CD4-positive, alpha-beta T cell (primary cell): ENCODE data around the gene C4orf51. TPM values are rescaled to one million over a fixed set of nuclear protein-coding genes. Genes with fewer than 3 reads are reported as not detected.

ENCODE experiments used
- ATAC-seq: fragments of 200-7000 bp; cut with Tn5 transposase; one replicate; pipeline ENCODE4 v1.10.0; 2022; ENCODE audit warnings: mild to moderate bottlenecking; ENCODE audit not compliant: poor library complexity
- CTCF ChIA-PET: fragments of 350-600 bp; sonication (Branson Sonifier 250); formaldehyde crosslinking; loops from one replicate; lab custom pipeline; 2021; ENCODE audit warnings: antibody characterized with exemption, inconsistent platforms; lab: Charles Lee
- POLR2A ChIA-PET: fragments of 350-600 bp; sonication (Branson Sonifier 250); formaldehyde crosslinking; loops from one replicate; lab custom pipeline; 2021; ENCODE audit warnings: antibody characterized with exemption, inconsistent platforms; lab: Charles Lee
- DNase-seq, 14 experiments: peaks; one replicate each; pipeline ENCODE4 v3.0.0-alpha.2; 2013 to 2020; ENCODE audit warnings: mixed read lengths in 2 of 14
- H3K27ac ChIP-seq, 2 donors: one replicate each; pipeline versions ENCODE4 v1.5.1 to v1.7.0; 2013; ENCODE audit warnings: low read length in 2 of 2, low read depth in 1 of 2, mild to moderate bottlenecking in 1 of 2
- H3K27me3 ChIP-seq, 2 experiments: 1 replicate in 1 of 2; 2 replicates in 1 of 2; pipeline versions ENCODE4 v1.6.1 to v1.7.0; 2013; ENCODE audit warnings: low read length in 2 of 2, control low read depth in 1 of 2, mild to moderate bottlenecking in 1 of 2, moderate library complexity in 1 of 2; ENCODE audit not compliant: insufficient read depth in 2 of 2, control insufficient read depth in 1 of 2
- H3K36me3 ChIP-seq: one replicate; pipeline ENCODE4 v1.6.1; 2013; ENCODE audit warnings: low read length, control low read depth; ENCODE audit not compliant: insufficient read depth
- H3K4me1 ChIP-seq: one replicate; pipeline ENCODE4 v1.6.1; 2013; ENCODE audit warnings: low read length, control low read depth; ENCODE audit not compliant: insufficient read depth
- H3K4me3 ChIP-seq: one replicate; pipeline ENCODE4 v1.5.1; 2013; ENCODE audit warnings: mild to moderate bottlenecking, low read length, moderate library complexity
- H3K9me3 ChIP-seq, 2 experiments: 1 replicate in 1 of 2; 2 replicates in 1 of 2; pipeline versions ENCODE4 v1.6.1 to v1.7.0; 2013; ENCODE audit warnings: low read length in 2 of 2, mild to moderate bottlenecking in 2 of 2, control low read depth in 1 of 2, moderate library complexity in 1 of 2; ENCODE audit not compliant: control insufficient read depth in 1 of 2, insufficient read depth in 1 of 2
- H3K27ac Mint-ChIP-seq: one replicate; pipeline ENCODE4 v1.8.0; 2020; ENCODE audit warnings: mixed read lengths
- H3K27me3 Mint-ChIP-seq: one replicate; pipeline ENCODE4 v1.8.0; 2021; ENCODE audit warnings: mixed read lengths
- H3K36me3 Mint-ChIP-seq: one replicate; pipeline ENCODE4 v1.8.0; 2021; ENCODE audit warnings: low read depth, mixed read lengths
- H3K4me1 Mint-ChIP-seq: one replicate; pipeline ENCODE4 v1.8.0; 2021; ENCODE audit warnings: low read depth, mixed read lengths
- H3K4me3 Mint-ChIP-seq: one replicate; pipeline ENCODE4 v1.8.0; 2020; ENCODE audit warnings: mild to moderate bottlenecking, mixed read lengths
- H3K9me3 Mint-ChIP-seq: one replicate; pipeline ENCODE4 v1.8.0; 2020; ENCODE audit warnings: mixed read lengths
- CTCF ChIP-seq: fragments of 200-600 bp; IDR thresholded peaks from one replicate; pipeline ENCODE4 v1.8.0; 2022; ENCODE audit warnings: antibody characterized with exemption, mild to moderate bottlenecking
- intact Hi-C, 2 experiments: fragments of 100-400 bp; cut with DNase I in 1 of 2; cut with micrococcal nuclease in 1 of 2; formaldehyde crosslinking; loops; one replicate each; pipeline versions ENCODE4 v1.15.1 to v1.9.0; 2023 to 2025; cut with DNase I, micrococcal nuclease
- total RNA-seq, 174 experiments: library from RNA in 2 of 174; stranded (reverse) in 2 of 174; gene quantifications; one replicate each; pipeline ENCODE4 v1.2.3 and lab custom pipeline; 2021 to 2026

Gene C4orf51
- total RNA-seq, 2 experiments from 2014 or later: not detected

- no peaks in the 10 kb centered on the region for H3K36me3 ChIP-seq
- H3K9me3 Mint-ChIP-seq: no peaks in the 10 kb centered on the region
- no peak overlapping the region for H3K4me3 Mint-ChIP-seq
- H3K27me3 ChIP-seq: no peaks in the 10 kb centered on the region
- no peaks in the 10 kb centered on the region for H3K36me3 Mint-ChIP-seq
- ChIA-PET POLR2A (no interaction called here), CTCF (no interaction called here)
- TF ChIP-seq CTCF: no peak
- H3K9me3 ChIP-seq: no peaks in the 10 kb centered on the region
- H3K4me1 ChIP-seq: peaks cover 5% of the 10 kb centered on the region
- DNase-seq: no peak
- intact Hi-C loops: no loop called here
- peaks cover 6% of the 10 kb centered on the region for H3K4me1 Mint-ChIP-seq
- peaks cover 25% of the 10 kb centered on the region for H3K27me3 Mint-ChIP-seq
- H3K27ac Mint-ChIP-seq: no peak overlapping the region
- no peak overlapping the region for H3K4me3 ChIP-seq
- peak; percentile 43 for ATAC-seq
- no peak overlapping the region for H3K27ac ChIP-seq
Measured at GRCh38 chr4:145722561-145722960, 42.6 kb downstream of the C4orf51 start.

GRCh38 chr4:145723336-145723735 is 43.4 kb downstream of the C4orf51 start:
- Mint-ChIP-seq H3K9me3 (no peaks in the 10 kb centered on the region), H3K4me1 (peaks cover 6% of the 10 kb centered on the region), H3K4me3 (no peak overlapping the region), H3K27me3 (peaks cover 17% of the 10 kb centered on the region), H3K27ac (no peak overlapping the region), H3K36me3 (no peaks in the 10 kb centered on the region)
- H3K36me3 ChIP-seq: no peaks in the 10 kb centered on the region
- POLR2A ChIA-PET: no interaction called here
- DNase-seq: no peak
- H3K27me3 ChIP-seq: no peaks in the 10 kb centered on the region
- no peak for ATAC-seq
- TF ChIP-seq CTCF: no peak
- no peak overlapping the region for H3K4me3 ChIP-seq
- no peak overlapping the region for H3K27ac ChIP-seq
- CTCF ChIA-PET: no interaction called here
- H3K4me1 ChIP-seq: peaks cover 5% of the 10 kb centered on the region
- intact Hi-C loops: no loop called here
- H3K9me3 ChIP-seq: no peaks in the 10 kb centered on the region

- Mint-ChIP-seq H3K4me3 (no peak overlapping the region), H3K27me3 (no peaks in the 10 kb centered on the region), H3K27ac (no peak overlapping the region), H3K4me1 (peaks cover 21% of the 10 kb centered on the region), H3K36me3 (no peaks in the 10 kb centered on the region), H3K9me3 (no peaks in the 10 kb centered on the region)
- DNase-seq (no peak), ATAC-seq (no peak)
- no peak for TF ChIP-seq CTCF
- CTCF ChIA-PET: no interaction called here
- no peaks in the 10 kb centered on the region for H3K9me3 ChIP-seq
- H3K36me3 ChIP-seq: no peaks in the 10 kb centered on the region
- POLR2A ChIA-PET: no interaction called here
- H3K27ac ChIP-seq: no peak overlapping the region
- no peaks in the 10 kb centered on the region for H3K27me3 ChIP-seq
- intact Hi-C loops: loop anchor here in 1 of 2 experiments (5.0 kb wide), 4 partner anchors 207 to 633 kb away; partner anchors contain the start of genes ABCE1, ANAPC10, OTUD4 and ZNF827
- peaks cover 14% of the 10 kb centered on the region for H3K4me1 ChIP-seq
- H3K4me3 ChIP-seq: no peak overlapping the region
Measured at GRCh38 chr4:145730026-145730425, 50.1 kb downstream of the C4orf51 start.
